PC-9 (cell line): ENCODE measurements around the gene PKD2. TPM values are rescaled to one million over a fixed set of nuclear protein-coding genes. Genes with fewer than 3 reads are reported as not detected.
"Not testable (repeated sequence)": the region's sequence is repeated elsewhere in the genome, so short reads cannot be mapped to it uniquely, and the experiment has no call there.

Source experiments
- BruUV-seq: library from RNA; stranded (reverse); fragments of 400-500 nt; replicated peaks from 2 replicates; lab custom pipeline; 2021; lab: Mats Ljungman, UMichigan
- CTCF ChIA-PET: fragments of 300-600 bp; sonication (Branson Sonifier 250); formaldehyde crosslinking; loops from one replicate; lab custom pipeline; 2022; ENCODE audit warnings: antibody characterized with exemption; lab: Charles Lee
- POLR2A ChIA-PET: fragments of 300-600 bp; sonication (Branson Sonifier 250); formaldehyde crosslinking; loops from one replicate; lab custom pipeline; 2022; ENCODE audit warnings: antibody characterized with exemption; ENCODE audit not compliant: unreplicated experiment; lab: Charles Lee
- DNase-seq, 2 experiments: peaks; one replicate each; pipeline versions ENCODE4 v3.0.0 to v3.0.0-alpha.2; 2015 to 2022; ENCODE audit warnings: mixed read lengths in 1 of 2
- H2AFZ ChIP-seq: fragments of 200-600 bp; sonication (generic); 2 replicates; pipeline ENCODE4 v1.8.1; 2017; ENCODE audit warnings: antibody characterized with exemption
- H3F3A ChIP-seq: fragments of 200-600 bp; sonication (generic); 2 replicates; pipeline ENCODE4 v1.8.1; 2017; ENCODE audit warnings: antibody characterized with exemption, mild to moderate bottlenecking, low read depth; ENCODE audit not compliant: insufficient read depth
- H3K27ac ChIP-seq: fragments of 200-600 bp; sonication (generic); 2 replicates; pipeline ENCODE4 v1.6.1; 2016; ENCODE audit warnings: mixed run types
- H3K27me3 ChIP-seq: fragments of 200-600 bp; sonication (generic); 2 replicates; pipeline ENCODE4 v1.6.1; 2016; ENCODE audit warnings: low read depth, mixed run types; ENCODE audit not compliant: insufficient read depth
- H3K36me3 ChIP-seq: fragments of 200-600 bp; sonication (generic); 2 replicates; pipeline ENCODE4 v1.6.1; 2016; ENCODE audit warnings: low read depth, mixed run types
- H3K4me1 ChIP-seq: fragments of 200-600 bp; sonication (generic); replicated peaks from 2 replicates; pipeline ENCODE4 v1.6.1; 2016; ENCODE audit warnings: mixed run types; ENCODE audit not compliant: insufficient read depth
- H3K4me2 ChIP-seq: fragments of 200-600 bp; sonication (generic); 2 replicates; pipeline ENCODE4 v1.6.1; 2017; ENCODE audit warnings: mixed run types
- H3K4me3 ChIP-seq: fragments of 200-600 bp; sonication (generic); 2 replicates; pipeline ENCODE4 v1.6.1; 2016; ENCODE audit warnings: mixed run types
- H3K79me2 ChIP-seq: fragments of 200-600 bp; sonication (generic); 2 replicates; pipeline ENCODE4 v1.6.1; 2017; ENCODE audit warnings: low read depth, mixed run types
- H3K9me2 ChIP-seq: fragments of 200-600 bp; sonication (generic); 2 replicates; pipeline ENCODE4 v1.8.1; 2017; ENCODE audit warnings: mild to moderate bottlenecking; ENCODE audit not compliant: insufficient read depth
- H3K9me3 ChIP-seq: fragments of 200-600 bp; sonication (generic); 2 replicates; pipeline ENCODE4 v1.8.1; 2016; ENCODE audit warnings: low read depth; ENCODE audit not compliant: insufficient read depth
- H4K20me1 ChIP-seq: fragments of 200-600 bp; sonication (generic); 2 replicates; pipeline ENCODE4 v1.8.1; 2017; ENCODE audit not compliant: insufficient read depth
- EZH2 ChIP-seq: fragments of 200-600 bp; sonication (generic); IDR thresholded peaks from 2 replicates; pipeline ENCODE4 v1.8.0; 2017; ENCODE audit warnings: antibody characterized with exemption, low read depth
- intact Hi-C: fragments of 100-400 bp; cut with micrococcal nuclease; formaldehyde crosslinking; loops from one replicate; pipeline ENCODE4 v1.10.0; 2022; ENCODE audit not compliant: unreplicated experiment
- total RNA-seq: library from RNA; stranded (reverse); gene quantifications from 2 replicates; pipeline ENCODE4 v1.2.3, GENCODE V29; 2021
- TF ChIP-seq, protein P1 (sequence below): fragments of 200-600 bp; sonication (generic); conservative IDR thresholded peaks from 2 replicates; pipeline ENCODE4 v1.6.1; 2017; ENCODE audit warnings: mixed run types, antibody characterized with exemption, mild to moderate bottlenecking, moderate library complexity

The PKD2 gene
- total RNA-seq, 1 experiment from 2014 or later: 10.2 TPM

DNA sequence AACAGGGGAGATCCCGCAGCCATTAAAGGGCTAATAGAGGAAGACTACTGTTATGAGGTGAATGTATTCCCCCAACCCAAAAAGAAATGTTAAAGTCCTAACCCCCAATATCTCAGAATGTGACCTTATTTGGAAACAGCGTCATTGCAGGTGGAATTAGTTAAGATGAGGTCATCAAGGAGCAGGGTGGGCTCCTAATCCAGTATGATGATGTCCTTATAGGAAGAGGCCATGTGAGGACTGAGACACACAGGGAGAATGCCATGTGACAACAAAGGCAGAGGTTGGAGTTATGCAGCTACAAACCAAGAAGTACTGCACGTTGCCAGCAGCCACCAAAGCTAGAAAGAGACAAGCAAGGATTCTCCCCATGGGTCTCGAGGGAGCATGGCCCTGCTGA is 17.7 kb upstream of the PKD2 start:
- no peak for TF ChIP-seq EZH2
- TF ChIP-seq, protein P1, sequence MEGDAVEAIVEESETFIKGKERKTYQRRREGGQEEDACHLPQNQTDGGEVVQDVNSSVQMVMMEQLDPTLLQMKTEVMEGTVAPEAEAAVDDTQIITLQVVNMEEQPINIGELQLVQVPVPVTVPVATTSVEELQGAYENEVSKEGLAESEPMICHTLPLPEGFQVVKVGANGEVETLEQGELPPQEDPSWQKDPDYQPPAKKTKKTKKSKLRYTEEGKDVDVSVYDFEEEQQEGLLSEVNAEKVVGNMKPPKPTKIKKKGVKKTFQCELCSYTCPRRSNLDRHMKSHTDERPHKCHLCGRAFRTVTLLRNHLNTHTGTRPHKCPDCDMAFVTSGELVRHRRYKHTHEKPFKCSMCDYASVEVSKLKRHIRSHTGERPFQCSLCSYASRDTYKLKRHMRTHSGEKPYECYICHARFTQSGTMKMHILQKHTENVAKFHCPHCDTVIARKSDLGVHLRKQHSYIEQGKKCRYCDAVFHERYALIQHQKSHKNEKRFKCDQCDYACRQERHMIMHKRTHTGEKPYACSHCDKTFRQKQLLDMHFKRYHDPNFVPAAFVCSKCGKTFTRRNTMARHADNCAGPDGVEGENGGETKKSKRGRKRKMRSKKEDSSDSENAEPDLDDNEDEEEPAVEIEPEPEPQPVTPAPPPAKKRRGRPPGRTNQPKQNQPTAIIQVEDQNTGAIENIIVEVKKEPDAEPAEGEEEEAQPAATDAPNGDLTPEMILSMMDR: no peak
- Histone ChIP-seq H3K4me2 (no peak overlapping the region), H3K27me3 (no peaks in the 10 kb centered on the region), H4K20me1 (no peaks in the 10 kb centered on the region), H2AFZ (no peak overlapping the region), H3F3A (no peaks in the 10 kb centered on the region), H3K9me3 (no peaks in the 10 kb centered on the region), H3K79me2 (no peaks in the 10 kb centered on the region), H3K9me2 (no peaks in the 10 kb centered on the region), H3K36me3 (no peaks in the 10 kb centered on the region), H3K4me3 (no peak overlapping the region), H3K27ac (no peak overlapping the region), H3K4me1 (no peaks in the 10 kb centered on the region)
- CTCF ChIA-PET: no interaction called here
- POLR2A ChIA-PET: no interaction called here
- intact Hi-C loops: loop anchor here (10.0 kb wide), 2 partner anchors 315 to 445 kb away; no protein-coding TSS in a partner anchor
- DNase-seq: no peak
- BruUV-seq: no TSS peak

DNA sequence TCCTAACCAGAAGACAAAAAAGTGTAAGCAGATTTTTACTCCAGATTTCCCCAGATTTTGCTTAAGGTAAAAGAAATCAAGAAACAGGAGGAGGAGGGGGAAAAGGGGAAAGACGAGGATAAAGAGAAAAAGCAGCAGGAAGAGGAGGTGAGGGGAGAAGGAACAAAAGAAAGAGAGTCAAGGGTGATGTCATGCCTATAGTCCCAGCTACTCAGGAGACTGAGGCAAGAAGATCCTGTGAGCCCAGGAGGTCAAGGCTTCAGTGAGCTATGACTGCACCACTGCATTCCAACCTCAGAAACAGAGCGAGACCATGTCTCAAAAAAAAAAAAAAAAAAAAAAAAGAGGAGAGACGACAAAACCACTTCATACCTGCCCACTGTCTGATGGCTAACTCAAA is 12.0 kb upstream of the PKD2 start:
- intact Hi-C loops: no loop called here

GRCh38 chr4:87999191-87999691 is 8.2 kb upstream of the PKD2 start:
- H3K4me1 ChIP-seq, H3K36me3 ChIP-seq, H3K9me2 ChIP-seq, H3F3A ChIP-seq, H2AFZ ChIP-seq, H3K27me3 ChIP-seq, intact Hi-C loops, CTCF ChIA-PET, H3K4me2 ChIP-seq, BruUV-seq, H3K27ac ChIP-seq, H3K4me3 ChIP-seq, H4K20me1 ChIP-seq, DNase-seq, H3K79me2 ChIP-seq, H3K9me3 ChIP-seq: not testable (repeated sequence)
- POLR2A ChIA-PET: interaction anchor here (0.8 kb wide), 1 partner anchor 397 kb away, joined by 6 read pairs; no protein-coding TSS in a partner anchor

More for the DNA sequence above, 12.0 kb upstream of the PKD2 start:
- TF ChIP-seq, protein P1: no peak
- TF ChIP-seq EZH2: no peak
- H3K79me2 ChIP-seq: no peaks in the 10 kb centered on the region
- no peaks in the 10 kb centered on the region for H3K4me1 ChIP-seq
- no peak overlapping the region for H2AFZ ChIP-seq
- no peak overlapping the region for H3K4me3 ChIP-seq
- H3K27me3 ChIP-seq: no peaks in the 10 kb centered on the region
- BruUV-seq: no TSS peak
- no peaks in the 10 kb centered on the region for H3F3A ChIP-seq
- H3K9me3 ChIP-seq: no peaks in the 10 kb centered on the region
- POLR2A ChIA-PET: interaction anchor here (0.6 to 0.7 kb wide), 2 partner anchors 59 to 149 kb away, joined by 4 to 16 read pairs; no protein-coding TSS in a partner anchor
- no peaks in the 10 kb centered on the region for H3K36me3 ChIP-seq
- H3K27ac ChIP-seq: no peak overlapping the region
- CTCF ChIA-PET: interaction anchor here (0.5 kb wide), 1 partner anchor 881 kb away, joined by 4 read pairs; no protein-coding TSS in a partner anchor
- no peaks in the 10 kb centered on the region for H4K20me1 ChIP-seq
- DNase-seq: no peak
- no peaks in the 10 kb centered on the region for H3K9me2 ChIP-seq
- no peak overlapping the region for H3K4me2 ChIP-seq

DNA sequence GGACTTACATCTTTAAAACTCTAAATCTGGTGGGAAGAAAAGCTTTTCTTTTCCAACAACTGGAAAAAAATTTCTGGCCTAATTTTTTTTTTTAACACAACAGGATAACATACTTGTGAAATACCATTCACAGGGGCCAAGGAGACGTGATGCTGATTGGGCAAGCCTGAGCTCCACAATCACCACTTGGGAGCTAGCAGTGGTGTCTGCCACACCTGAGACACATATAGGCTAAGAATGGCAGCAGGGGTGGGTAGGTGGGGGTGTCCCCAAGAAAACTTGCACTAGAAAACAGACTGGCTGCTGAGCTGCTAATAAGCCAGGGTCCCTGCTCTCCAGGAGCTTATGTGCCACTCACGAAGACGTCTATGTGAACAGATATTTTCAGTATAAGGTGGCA is 5.6 kb upstream of the PKD2 start:
- H2AFZ ChIP-seq: no peak overlapping the region

More for the DNA sequence above, 5.6 kb upstream of the PKD2 start:
- Histone ChIP-seq H3K27me3 (no peaks in the 10 kb centered on the region), H3K9me2 (no peaks in the 10 kb centered on the region; the same call in 1 of the 2 replicates), H3K4me2 (no peak overlapping the region), H3K36me3 (no peaks in the 10 kb centered on the region), H3K79me2 (no peaks in the 10 kb centered on the region), H3K4me1 (no peaks in the 10 kb centered on the region), H3K27ac (no peak overlapping the region), H4K20me1 (no peaks in the 10 kb centered on the region), H3K4me3 (no peak overlapping the region), H3K9me3 (no peaks in the 10 kb centered on the region), H3F3A (no peaks in the 10 kb centered on the region)
- BruUV-seq: no TSS peak
- ChIA-PET CTCF (no interaction called here), POLR2A (no interaction called here)
- TF ChIP-seq EZH2: no peak
- TF ChIP-seq, protein P1: no peak
- intact Hi-C loops: no loop called here
- no peak for DNase-seq
